NCI-H2081 (cell line): Measurements from ENCODE around the gene SLC6A7.

Source experiments
- DNase-seq, 2 experiments: peaks; one replicate each; lab custom pipeline; 2025; lab: John Stamatoyannopoulos, UW

SLC6A7 gene

DNA sequence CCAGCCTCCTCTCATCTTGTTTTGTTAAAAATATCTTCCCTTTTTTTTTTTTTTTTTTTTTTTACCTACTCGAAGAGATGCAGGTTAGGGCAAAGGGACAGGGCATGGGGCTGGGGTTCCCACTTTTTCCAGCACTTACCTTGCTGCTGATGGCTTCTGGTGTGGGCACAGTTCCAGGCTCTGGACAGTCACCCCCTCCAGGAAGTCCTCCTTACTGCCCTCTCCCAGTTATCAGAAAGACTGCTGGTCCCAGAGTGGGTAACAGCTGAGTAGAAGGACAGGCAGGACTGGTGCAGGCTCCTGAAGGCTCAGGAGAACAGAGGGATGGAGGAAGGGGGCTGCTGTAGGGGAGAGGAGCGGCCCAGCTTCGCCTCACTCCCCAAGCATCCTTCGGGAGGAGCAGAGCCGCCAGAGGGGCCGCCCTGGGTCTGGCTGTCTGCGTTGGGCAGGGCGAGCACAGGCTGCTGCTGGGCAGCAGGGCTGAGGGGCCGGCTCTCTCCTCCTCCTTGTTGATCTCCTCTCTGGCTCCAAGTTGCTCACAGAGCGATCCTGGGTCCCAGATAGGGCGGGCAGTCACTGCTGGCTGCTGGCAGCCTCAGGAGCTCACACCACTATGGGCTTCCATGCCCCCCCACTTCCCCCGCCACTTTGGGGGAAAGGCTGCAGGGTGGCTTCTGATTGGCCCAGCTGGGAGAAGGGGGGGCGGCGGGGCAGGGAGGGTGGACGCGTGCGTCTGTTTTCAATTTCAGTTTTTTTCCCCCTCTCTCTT, 34.4 kb upstream of the SLC6A7 start, which contains the start of gene PDGFRB:
PDGFRB (minus strand) TSS at position 588 of the 769 bp plus-strand sequence. CDS start 18,798 bp downstream, outside the sequence.
- DNase-seq: peak in 1 of 2 experiments; percentile 13

DNA sequence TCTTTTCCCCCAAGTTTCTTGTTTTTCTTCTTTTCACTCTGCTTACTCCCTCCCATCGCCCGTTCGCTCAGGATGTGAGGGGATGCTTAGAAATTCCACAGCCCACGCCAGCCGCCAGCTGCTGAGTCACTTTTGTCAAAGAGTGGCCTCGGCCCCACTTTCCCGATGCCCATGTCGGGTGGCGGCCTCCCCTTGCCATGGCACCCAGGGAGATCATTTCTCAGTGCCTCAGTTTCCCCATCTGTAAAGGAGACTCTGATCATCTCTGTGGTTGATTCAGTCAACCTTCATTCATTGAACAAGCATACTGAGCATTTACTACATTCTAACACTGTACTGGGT, 33.9 kb upstream of the SLC6A7 start:
- DNase-seq: no peak

DNA sequence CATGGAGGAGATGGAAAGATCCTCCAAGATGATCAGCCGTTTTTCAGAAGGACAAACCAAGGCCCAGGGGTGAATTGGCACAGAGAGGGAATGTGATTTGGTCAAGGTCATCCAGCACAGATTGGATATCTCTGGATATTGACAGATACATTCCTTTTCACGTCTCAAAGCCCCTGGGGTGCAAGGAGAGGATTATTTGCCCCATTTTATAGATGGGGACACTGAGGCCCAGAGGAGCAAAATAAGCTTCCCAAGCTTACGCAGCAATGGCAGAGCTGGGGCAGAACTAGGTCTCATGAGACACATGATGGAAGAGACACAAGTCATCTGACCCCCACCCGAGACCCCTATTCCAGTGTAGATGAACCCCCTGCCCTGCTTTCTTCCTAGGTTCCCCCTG, 33.3 kb upstream of the SLC6A7 start:
- DNase-seq: no peak

DNA sequence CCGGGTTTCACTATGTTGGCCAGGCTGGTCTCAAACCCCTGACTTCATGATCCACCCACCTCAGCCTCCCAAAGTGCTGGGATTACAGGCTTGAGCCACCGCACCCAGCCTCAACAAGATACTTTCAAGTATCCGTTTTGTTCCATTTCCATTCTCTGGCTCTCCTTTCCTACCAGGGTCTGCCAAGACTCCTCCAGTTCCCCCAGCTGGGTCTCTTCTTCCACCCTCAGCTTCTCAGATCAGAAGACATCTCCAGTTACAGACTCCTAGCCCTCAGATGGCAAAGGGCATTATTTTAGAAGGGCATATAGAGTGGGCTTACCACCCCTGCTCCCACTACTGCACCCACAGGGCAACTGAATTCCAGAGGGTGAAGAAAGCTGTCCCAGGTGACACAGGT, 32.7 kb upstream of the SLC6A7 start:
- no peak for DNase-seq

DNA sequence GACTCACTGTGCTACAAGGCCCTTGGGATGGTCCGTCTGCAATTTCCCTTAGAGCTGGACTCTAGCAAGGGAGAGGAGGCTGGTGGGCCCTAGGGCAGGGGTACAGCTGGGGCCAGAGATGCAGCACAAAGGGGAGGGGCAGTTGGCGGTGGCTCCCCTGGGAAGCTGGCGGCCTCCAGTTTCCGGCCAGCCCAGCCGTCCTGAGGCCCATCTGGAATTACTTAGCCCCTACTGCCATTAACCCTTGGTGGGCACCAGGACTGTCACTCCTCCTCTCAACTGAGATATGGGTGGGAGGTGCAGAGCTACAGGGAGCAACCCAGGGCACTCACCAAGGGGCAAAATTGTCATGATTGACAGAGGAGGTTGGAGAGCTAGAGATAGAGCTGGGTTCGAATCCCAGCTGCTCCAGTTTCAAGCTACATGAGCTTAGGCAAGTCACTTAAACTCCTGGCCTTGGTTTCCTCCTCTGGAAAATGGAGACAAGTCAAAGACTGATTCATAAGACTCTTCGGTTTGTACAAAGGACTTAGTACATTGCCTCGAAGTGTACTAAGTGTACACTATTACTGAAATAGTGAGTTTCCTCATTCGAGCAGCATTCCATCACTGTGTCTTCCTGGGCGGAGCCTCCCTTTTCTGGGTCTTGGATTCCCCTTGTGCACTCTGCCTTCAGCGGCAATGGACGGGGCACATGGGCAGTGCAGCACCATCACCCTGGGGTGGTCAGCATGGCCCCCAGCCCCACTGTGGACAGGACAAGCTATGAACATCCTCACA, 31.5 kb upstream of the SLC6A7 start:
- DNase-seq: no peak

DNA sequence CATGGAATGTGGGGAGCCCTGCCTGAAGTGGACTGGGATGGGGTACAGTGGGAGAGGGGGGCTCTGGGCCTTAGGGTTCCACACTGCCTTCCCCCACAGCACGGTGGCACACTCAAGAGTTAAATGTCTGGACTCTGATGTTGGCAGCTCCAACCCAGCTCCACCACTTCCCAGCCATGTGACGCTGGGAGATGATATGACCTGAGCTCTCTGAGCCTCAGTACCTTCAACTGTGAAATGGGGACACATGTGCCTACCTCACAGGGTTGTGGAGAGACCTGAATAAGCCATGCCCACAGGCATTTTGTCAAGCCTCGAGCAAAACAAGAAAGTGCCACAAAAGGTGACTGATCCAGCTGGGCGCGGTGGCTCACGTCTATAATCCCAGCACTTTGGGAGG, 30.8 kb upstream of the SLC6A7 start:
- DNase-seq: no peak

DNA sequence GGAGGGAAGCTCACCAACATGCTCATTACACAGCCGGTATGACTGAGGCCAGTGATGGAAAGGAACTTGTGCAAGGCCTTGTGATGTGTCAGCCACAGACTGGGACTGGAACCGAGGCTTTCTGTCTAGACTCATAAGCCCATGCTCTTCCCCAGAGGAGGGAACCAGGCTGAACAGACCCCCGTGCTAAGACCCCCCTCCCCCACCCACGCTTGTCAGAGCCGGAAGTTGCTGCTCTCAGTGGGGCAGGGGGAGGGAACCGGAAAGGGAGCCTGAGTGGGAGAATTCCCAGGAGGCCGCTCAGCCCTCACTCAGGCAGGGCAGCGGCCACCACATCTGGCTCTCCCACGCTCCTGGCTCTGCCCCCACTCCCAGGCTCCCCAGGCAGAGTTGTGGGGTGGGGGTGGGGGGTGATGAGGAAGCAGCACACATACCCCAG, 30.1 kb upstream of the SLC6A7 start:
- no peak for DNase-seq

DNA sequence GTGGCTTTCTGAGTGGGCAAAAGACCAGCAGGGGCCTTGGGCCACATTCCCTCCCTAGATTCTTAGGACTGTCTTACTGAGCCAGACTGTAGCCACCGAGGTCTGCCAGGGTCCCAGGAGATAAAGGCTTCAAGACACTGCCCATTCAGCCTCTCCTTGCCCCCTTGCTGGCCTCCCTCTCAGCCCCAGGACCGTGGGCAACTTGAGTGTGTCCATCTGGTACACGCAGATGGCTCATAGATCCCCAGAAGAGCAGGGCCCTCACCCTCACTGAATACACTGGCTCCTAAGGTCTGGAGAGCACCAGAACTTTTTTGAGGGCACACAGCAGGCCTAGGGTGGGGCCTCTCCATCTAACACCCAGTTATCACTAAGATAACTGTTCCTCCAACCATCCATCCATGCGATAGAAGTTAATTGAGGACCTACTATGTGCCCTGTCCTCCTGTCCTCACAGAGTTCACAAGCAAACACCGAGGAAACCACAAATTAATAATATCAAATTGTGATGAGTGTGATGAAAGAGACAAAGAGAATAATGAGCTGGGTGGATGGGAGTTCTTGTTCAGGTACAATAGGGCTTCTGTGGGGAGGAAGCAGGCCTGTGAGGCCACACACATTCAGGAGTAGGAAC, 29.3 kb upstream of the SLC6A7 start:
- no peak for DNase-seq

DNA sequence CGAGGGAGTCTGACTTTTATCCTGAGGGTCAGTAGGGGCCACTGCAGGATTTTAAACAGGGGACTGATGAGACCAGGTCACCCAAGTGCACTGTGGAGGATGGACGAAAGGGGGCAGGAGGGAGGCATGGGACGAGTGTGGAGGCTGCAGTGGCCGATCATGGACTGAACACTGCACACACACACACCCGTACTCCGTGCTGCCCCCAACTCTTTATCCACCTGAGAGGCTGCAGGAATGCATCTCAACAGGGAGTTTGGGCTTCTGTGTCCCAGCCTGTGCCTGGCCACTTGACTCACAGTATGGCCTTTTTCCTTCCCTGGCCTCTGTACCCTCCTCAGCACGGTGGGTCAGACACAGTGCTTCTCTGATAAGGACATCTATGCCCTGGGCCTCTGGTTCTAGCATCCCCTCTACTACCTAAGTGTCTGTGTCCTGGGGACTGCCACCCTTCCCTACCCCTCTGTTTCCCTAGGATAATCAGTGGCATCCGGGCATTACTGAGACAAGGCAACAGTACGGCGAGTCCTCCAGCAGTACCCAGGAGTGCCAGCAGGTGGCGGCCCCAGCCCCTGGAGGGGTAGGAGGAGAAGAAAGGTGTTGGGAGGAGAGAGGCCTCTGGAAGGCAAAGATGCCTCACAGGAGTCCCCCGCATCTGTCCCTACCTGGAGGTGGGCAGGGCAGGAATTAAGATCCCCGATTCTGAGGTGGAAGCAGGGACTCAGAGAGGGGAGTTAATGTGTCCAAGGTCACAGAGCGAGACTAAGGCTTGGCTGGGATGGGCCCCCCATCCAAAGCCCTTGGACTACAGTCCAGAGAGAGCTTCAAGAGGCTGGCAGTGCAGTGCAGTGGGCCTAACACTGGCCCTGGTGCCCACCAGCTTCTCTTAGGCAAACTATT, 28.4 kb upstream of the SLC6A7 start:
- peak; percentile 40 to 56 for DNase-seq

DNA sequence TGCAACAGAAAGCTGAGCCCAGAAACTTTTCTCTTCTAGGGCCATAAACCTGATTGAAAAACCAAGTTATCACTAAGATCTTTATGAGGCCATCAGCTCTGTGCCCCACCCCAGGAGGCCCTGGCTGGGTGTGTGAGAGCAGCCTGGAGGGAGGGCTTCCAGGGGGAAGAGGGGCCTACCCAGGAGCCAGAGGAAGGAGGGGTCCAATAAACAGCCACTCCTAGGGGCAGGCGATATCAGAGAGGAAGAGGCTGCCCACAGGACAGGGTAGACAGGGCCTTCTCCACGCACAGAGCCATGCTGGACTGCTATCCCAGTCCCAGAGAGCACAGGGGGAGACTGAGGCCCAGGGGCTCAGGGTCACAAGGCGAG, 27.7 kb upstream of the SLC6A7 start:
- DNase-seq: no peak

DNA sequence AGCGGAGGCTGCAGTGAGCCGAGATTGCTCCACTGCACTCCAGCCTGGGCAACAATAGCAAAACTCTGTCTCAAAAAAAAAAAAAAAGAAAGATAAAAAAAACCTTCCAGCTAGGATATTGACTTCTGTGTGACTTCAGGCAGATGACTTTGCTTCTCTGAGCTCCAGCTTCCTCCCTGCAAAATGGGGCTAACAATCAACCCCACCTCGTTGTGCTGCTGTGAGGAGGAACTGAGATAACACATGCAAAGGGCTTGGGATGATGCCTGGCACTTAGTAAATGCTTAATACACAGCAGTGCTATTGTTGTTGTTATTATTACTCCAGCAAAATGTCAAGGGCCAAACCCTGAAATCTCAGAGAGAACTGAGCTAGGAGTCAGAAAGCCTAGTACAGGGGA, 26.8 kb upstream of the SLC6A7 start:
- DNase-seq: no peak

DNA sequence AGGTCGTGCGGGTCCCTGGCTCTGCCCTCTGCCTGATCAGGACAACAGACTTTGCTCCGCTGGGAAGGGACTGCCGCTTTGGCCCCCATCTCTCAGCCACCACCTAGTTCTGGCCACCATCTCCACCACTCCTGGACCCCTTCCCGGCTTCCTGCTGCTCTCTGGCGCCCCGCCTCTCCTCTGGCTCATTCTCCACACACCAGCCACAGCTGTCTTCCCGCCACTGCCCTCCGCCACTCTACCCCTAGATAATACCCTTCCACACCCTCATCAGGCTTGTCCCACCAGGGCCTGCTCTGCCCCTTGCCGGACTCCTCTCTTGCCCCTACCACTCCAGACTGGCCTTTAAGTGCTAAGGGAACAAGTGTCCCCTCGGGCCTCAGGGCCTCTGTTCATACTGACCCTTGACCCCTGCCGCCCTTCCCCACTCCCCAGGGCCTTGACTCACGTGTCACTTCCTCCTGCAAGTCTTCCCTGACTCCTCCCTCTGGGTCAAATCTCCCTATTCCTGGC, 26.3 kb upstream of the SLC6A7 start:
- no peak for DNase-seq

DNA sequence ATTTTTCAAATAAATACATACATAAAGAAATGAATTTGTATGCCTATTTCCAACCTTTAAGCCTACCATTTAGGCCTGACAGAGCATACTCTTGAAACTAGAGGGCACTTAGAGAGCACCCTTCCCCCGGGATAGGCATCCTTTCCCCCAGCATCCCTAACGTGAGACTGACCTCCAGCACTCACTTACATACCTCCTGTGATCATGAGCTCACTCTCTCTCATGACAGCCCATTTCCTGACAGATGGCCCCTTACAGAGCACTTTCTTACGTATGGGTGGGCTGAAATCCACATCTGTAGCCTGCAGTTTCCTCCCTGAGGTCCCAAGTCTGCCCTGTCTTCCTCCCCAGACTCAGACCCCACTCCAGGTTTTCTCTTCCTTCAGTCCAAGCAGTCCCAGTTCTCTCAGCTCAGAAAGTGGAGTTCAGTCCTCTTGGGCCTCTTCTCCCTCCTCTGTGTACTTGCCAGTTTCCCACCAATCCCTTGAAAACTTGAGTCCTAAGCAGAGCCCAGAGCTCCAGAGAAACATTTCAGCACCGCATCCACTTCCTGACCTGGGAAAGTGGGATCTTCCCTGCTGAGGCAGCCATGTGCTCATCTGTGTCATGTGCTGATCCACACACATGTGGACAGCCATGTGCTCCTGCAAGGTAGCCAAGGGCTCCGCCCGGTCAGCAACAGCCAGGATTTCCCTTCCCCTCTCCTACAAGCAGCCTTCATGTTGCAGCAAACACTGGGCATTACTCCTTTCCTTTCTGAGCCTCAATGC, 25.5 kb upstream of the SLC6A7 start:
- no peak for DNase-seq

DNA sequence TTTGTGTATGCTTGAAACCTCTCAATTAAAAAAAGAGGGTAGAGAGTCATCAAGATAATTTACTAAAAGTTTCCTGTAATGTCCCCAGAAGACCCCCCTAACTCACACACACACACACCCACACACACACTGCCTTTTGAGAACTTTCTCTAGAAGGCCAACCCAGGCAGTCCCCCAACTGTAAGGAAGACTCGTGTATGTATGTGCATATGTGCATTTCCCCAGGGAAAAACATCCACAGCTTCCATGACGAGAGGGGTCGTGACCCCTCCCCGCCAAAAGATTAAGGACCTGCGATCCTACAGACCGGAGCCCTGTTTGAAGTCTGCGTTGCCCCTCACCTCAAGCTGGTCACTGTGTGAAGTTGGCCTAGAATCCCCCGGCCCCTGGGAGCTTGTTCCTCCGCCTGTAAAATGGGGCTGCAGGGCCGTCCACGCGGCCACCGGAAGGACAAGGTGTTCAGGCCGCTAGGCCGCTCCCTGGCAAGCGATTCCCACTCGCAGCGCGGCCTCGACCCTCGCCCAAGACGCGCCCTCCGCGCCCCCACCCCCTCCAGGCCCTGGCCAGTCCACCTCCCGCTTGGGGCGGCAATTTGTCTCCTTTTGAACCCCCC, 23.7 kb upstream of the SLC6A7 start:
- DNase-seq: no peak

DNA sequence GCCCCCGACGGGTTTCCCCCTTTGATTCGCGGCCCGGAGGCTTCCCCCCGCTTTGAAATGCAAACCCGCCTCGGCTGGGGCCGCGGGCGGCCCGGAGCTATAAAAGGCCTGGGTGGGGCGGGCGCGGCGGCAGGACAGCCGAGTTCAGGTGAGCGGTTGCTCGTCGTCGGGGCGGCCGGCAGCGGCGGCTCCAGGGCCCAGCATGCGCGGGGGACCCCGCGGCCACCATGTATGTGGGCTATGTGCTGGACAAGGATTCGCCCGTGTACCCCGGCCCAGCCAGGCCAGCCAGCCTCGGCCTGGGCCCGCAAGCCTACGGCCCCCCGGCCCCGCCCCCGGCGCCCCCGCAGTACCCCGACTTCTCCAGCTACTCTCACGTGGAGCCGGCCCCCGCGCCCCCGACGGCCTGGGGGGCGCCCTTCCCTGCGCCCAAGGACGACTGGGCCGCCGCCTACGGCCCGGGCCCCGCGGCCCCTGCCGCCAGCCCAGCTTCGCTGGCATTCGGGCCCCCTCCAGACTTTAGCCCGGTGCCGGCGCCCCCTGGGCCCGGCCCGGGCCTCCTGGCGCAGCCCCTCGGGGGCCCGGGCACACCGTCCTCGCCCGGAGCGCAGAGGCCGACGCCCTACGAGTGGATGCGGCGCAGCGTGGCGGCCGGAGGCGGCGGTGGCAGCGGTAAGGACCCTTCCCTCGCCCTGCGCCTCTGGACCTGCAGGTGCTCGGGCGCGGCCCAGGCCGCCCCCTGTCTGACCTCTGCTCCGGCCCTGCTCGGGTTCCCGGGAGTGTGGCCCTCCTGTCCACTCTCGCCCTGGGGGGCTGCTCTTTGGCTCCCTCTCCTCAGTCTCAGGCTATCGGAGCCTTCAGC, 23.0 kb upstream of the SLC6A7 start, which contains the start of gene CDX1:
CDX1 (plus strand) TSS at position 129 of the 862 bp plus-strand sequence; CDS start at position 228, 99 bp downstream.
- no peak for DNase-seq

DNA sequence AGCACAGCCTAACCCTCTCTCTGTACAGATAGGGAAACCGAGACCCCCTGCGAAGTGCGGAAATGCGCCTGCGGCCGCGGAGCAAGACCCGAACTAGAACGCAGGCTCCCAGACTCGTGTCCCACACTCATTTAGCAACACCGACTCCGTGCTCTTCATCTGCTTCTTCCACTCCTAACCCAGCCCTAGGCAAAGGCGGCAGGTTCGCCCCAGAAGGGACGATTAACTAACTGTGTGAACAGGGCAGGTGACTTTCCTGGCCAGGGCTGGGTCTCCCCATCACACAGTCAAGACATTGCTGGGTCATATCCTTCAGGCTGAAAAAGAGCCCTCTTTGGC, 22.4 kb upstream of the SLC6A7 start:
- no peak for DNase-seq

DNA sequence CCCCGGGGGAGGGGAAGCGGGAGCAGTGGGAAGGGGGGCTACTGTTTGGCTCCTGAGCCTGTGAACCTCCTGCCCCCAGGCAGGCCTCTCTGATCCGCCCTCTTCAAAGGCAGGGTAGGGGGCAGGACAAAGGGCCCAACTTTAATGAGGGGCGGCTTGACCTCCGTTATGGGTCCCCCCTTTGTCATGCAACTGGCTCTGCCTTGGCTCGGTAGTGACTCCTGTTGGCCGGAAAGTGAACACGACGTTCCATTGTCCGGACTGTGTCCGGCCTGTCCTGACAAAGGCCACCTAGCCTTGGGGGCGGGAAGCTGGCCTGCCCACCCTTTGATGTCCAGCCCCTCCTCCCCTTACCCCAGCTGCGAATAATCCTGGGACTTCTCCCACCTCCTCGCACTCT, 22.0 kb upstream of the SLC6A7 start:
- DNase-seq: no peak

DNA sequence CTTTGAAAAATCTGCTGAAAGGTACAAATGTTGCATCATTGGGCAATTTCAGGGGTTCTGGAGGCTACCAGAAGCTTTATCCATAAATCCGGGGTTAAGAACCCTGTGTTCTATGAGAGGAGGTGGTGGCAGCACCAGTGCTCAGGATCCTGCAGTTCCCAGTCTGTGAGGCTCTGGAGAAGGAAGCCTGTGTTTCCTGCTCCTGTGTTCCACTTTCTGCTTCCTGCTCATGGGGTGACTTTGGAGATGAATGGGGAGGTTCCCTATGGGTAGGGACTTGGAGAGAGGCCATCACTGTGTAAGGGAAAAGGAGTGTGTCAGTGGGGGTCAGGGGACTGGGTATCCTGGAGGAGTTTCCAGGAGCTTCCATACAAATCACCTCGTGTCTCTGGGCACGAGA, 21.0 kb upstream of the SLC6A7 start:
- DNase-seq: no peak

DNA sequence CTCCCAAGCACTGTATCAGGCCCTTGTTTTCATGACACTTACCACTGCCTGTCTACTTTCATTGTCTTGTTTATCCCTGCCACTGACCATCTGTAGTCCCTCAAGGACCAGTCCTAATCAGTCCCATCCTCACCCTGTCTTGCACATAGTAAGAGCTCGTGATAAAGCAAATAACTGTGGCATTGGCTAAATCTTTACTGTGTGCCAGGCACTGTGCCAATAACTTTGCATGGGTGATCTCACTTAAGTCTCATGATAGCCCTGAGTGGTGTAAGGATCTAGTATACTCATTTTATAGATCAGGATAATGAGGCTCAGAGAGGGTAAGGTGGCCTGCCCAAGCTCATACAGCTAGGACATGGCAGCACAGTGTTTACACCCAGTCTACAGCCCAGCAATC, 17.7 kb upstream of the SLC6A7 start:
- no peak for DNase-seq

DNA sequence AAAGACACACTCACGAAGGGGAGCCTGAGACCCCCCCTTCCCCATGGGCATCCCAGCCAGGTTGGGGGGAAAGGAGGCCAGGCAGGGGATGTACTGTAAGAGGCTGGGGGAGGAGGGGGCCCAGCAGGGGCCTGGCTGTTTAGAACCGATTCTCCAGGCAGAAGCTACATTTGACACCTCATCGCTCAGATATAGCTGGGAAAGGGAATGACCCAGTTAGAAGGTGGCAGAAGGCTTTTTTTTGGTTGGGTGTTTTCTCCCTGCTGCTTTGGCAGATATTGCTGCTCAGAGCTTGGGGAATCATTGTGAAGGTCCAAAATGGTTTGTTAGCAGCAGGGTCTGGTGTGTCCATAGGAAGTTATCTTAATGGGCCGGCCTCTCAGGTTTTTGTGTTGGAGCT, 17.3 kb upstream of the SLC6A7 start:
- no peak for DNase-seq
